ENCODE measurements around the gene PTTG2. TPM values are rescaled to one million over a fixed set of nuclear protein-coding genes. Genes with fewer than 3 reads are reported as not detected.

The PTTG2 gene
- total and polyA plus RNA-seq, 2 of the 13 experiments (the other 11 are each of a cell fraction or from before 2014, with no cell fraction given) = not detected

DNA sequence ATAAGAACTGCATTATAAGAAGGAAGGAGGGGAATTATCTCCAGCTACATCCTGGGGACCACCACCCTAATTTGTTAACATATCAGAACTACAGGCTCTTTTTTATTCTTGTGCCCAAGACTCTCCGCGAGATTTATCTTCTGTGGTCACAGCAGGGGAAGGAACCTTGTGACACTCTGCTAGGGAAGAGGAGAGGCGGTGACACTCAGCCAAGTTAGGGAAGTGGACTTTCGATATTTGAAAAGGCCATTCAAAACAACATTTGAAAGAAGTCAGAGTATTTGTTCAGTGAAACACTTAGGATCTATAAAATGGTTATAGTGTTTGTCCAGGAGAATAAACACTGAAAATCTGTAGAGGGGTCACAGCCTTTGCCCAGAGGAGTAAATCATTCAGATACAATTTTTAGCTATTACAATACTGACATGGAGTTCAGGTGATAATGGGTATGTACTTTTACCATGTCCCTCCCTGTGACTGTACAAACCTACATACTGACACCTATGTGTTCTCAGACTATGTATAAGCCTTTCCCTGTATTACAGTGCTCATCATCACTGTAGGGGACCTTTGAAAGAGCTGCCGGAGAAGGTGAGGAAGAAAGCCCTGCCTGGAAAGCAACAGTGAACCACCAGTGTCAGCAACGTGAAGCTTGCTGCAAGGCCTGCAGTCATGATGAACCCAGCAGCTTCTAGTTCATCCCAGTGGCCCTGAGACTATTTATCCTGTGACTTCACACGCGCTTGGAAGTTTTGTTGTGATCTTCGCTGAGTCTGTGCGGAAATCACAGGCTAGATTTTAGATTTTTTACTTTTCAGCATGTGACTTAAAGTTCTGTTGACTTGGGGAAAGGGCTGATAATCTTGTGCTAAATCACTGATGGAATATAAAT is 8.5 kb upstream of the PTTG2 start (continued):
- TF ChIP-seq, protein P1, sequence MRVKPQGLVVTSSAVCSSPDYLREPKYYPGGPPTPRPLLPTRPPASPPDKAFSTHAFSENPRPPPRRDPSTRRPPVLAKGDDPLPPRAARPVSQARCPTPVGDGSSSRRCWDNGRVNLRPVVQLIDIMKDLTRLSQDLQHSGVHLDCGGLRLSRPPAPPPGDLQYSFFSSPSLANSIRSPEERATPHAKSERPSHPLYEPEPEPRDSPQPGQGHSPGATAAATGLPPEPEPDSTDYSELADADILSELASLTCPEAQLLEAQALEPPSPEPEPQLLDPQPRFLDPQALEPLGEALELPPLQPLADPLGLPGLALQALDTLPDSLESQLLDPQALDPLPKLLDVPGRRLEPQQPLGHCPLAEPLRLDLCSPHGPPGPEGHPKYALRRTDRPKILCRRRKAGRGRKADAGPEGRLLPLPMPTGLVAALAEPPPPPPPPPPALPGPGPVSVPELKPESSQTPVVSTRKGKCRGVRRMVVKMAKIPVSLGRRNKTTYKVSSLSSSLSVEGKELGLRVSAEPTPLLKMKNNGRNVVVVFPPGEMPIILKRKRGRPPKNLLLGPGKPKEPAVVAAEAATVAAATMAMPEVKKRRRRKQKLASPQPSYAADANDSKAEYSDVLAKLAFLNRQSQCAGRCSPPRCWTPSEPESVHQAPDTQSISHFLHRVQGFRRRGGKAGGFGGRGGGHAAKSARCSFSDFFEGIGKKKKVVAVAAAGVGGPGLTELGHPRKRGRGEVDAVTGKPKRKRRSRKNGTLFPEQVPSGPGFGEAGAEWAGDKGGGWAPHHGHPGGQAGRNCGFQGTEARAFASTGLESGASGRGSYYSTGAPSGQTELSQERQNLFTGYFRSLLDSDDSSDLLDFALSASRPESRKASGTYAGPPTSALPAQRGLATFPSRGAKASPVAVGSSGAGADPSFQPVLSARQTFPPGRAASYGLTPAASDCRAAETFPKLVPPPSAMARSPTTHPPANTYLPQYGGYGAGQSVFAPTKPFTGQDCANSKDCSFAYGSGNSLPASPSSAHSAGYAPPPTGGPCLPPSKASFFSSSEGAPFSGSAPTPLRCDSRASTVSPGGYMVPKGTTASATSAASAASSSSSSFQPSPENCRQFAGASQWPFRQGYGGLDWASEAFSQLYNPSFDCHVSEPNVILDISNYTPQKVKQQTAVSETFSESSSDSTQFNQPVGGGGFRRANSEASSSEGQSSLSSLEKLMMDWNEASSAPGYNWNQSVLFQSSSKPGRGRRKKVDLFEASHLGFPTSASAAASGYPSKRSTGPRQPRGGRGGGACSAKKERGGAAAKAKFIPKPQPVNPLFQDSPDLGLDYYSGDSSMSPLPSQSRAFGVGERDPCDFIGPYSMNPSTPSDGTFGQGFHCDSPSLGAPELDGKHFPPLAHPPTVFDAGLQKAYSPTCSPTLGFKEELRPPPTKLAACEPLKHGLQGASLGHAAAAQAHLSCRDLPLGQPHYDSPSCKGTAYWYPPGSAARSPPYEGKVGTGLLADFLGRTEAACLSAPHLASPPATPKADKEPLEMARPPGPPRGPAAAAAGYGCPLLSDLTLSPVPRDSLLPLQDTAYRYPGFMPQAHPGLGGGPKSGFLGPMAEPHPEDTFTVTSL (CRISPR knock-in tag; IDR thresholded peaks at IDR 0.05; ENCODE audit: borderline replicate concordance) = peak; percentile 79
- TF ChIP-seq ATF1 (CRISPR knock-in tag; IDR thresholded peaks at IDR 0.05) (peak; percentile 58), ZNF7 (CRISPR knock-in tag; IDR thresholded peaks at IDR 0.05) (no peak)
- TF ChIP-seq, protein P2, sequence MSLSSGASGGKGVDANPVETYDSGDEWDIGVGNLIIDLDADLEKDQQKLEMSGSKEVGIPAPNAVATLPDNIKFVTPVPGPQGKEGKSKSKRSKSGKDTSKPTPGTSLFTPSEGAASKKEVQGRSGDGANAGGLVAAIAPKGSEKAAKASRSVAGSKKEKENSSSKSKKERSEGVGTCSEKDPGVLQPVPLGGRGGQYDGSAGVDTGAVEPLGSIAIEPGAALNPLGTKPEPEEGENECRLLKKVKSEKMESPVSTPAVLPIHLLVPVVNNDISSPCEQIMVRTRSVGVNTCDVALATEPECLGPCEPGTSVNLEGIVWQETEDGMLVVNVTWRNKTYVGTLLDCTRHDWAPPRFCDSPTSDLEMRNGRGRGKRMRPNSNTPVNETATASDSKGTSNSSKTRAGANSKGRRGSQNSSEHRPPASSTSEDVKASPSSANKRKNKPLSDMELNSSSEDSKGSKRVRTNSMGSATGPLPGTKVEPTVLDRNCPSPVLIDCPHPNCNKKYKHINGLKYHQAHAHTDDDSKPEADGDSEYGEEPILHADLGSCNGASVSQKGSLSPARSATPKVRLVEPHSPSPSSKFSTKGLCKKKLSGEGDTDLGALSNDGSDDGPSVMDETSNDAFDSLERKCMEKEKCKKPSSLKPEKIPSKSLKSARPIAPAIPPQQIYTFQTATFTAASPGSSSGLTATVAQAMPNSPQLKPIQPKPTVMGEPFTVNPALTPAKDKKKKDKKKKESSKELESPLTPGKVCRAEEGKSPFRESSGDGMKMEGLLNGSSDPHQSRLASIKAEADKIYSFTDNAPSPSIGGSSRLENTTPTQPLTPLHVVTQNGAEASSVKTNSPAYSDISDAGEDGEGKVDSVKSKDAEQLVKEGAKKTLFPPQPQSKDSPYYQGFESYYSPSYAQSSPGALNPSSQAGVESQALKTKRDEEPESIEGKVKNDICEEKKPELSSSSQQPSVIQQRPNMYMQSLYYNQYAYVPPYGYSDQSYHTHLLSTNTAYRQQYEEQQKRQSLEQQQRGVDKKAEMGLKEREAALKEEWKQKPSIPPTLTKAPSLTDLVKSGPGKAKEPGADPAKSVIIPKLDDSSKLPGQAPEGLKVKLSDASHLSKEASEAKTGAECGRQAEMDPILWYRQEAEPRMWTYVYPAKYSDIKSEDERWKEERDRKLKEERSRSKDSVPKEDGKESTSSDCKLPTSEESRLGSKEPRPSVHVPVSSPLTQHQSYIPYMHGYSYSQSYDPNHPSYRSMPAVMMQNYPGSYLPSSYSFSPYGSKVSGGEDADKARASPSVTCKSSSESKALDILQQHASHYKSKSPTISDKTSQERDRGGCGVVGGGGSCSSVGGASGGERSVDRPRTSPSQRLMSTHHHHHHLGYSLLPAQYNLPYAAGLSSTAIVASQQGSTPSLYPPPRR (CRISPR knock-in tag; IDR thresholded peaks at IDR 0.05; ENCODE audit: borderline replicate concordance) = peak; percentile 92

Measured in HepG2 (cell line).